MG63 (cell line): Measurements from ENCODE around the gene ZDHHC14. TPM values are rescaled to one million over a fixed set of nuclear protein-coding genes. Genes with fewer than 3 reads are reported as not detected.
"Not testable (repeated sequence)": the region's sequence is repeated elsewhere in the genome, so short reads cannot be mapped to it uniquely, and the experiment has no call there.

Experiments used
- DNase-seq: peaks from one replicate; pipeline ENCODE4 v3.0.0-alpha.2; 2020
- H3K27me3 ChIP-seq: fragments of 250-450 bp; sonication (Bioruptor Pico); 2 replicates; pipeline ENCODE4 v1.5.1; 2020; ENCODE audit warnings: mild to moderate bottlenecking, moderate library complexity
- H3K36me3 ChIP-seq: fragments of 250-450 bp; sonication (Bioruptor Pico); 2 replicates; pipeline ENCODE4 v1.5.1; 2020; ENCODE audit warnings: mild to moderate bottlenecking, moderate library complexity
- H3K4me3 ChIP-seq: fragments of 250-450 bp; sonication (Bioruptor Pico); 2 replicates; pipeline ENCODE4 v1.5.1; 2020; ENCODE audit warnings: mild to moderate bottlenecking, moderate library complexity
- H3K9me3 ChIP-seq: fragments of 250-450 bp; sonication (Bioruptor Pico); 2 replicates; pipeline ENCODE4 v1.5.1; 2020; ENCODE audit warnings: mild to moderate bottlenecking, moderate library complexity
- total RNA-seq: library from RNA; depleted of rRNA; stranded (reverse); fragments of >200 nt; shearing (Covaris generic); gene quantifications from 2 replicates; pipeline ENCODE4 v1.2.3, GENCODE V29; 2014; ENCODE audit warnings: low replicate concordance; rRNA removed

The ZDHHC14 gene
- total RNA-seq, result 1.6 and 4.4 TPM in 2 replicates

GRCh38 chr6:157380779-157381561 lies at the start of gene ZDHHC14:
Gene ZDHHC14, plus strand, starts transcription at chr6:157381190.
- H3K27me3 ChIP-seq, result no peaks in the 10 kb centered on the region
- peak within 1 kb of the TSS; percentile 93 for H3K4me3 ChIP-seq
- H3K36me3 ChIP-seq, result no peaks in the 10 kb centered on the region
- peak; percentile 89 for DNase-seq
- H3K9me3 ChIP-seq, result no peaks in the 10 kb centered on the region

DNA sequence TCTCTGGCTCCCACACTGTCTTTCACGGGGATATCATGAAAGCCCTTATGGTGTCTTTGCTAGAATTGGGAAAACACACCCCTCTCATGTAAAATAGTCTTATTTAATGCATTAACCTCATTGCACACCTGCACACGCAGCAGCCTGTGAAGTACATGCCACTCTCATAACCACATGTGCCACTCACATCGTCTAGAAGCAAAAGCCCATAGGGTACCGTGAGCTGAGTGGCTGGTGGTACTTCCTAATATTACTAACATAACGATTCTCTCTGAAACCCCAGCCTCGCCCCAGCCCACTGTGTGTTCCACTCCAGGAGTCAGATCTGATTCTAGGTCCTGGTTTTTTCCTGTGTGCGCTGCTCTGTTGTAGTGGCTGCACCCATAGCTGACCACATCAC lies 48.2 kb upstream of the ZDHHC14 start:
- no peaks in the 10 kb centered on the region for H3K36me3 ChIP-seq
- no peak overlapping the region for H3K4me3 ChIP-seq
- H3K27me3 ChIP-seq, result peaks cover 6% of the 10 kb centered on the region
- no peak for DNase-seq
- H3K9me3 ChIP-seq, result no peaks in the 10 kb centered on the region

GRCh38 chr6:157333537-157333936 lies 47.5 kb upstream of the ZDHHC14 start:
- no peak overlapping the region for H3K4me3 ChIP-seq
- DNase-seq, result no peak
- H3K36me3 ChIP-seq, result no peaks in the 10 kb centered on the region
- H3K9me3 ChIP-seq, result no peaks in the 10 kb centered on the region
- H3K27me3 ChIP-seq, result peaks cover 6% of the 10 kb centered on the region

- no peak for DNase-seq
- Histone ChIP-seq H3K27me3 (peaks cover 6% of the 10 kb centered on the region), H3K4me3 (no peak overlapping the region), H3K9me3 (no peaks in the 10 kb centered on the region), H3K36me3 (no peaks in the 10 kb centered on the region)
Measured at GRCh38 chr6:157333956-157334355, 47.0 kb upstream of the ZDHHC14 start.

- no peaks in the 10 kb centered on the region for H3K36me3 ChIP-seq
- peaks cover 6% of the 10 kb centered on the region; the same call in 1 of the 2 replicates for H3K27me3 ChIP-seq
Measured at GRCh38 chr6:157335829-157336228, 45.2 kb upstream of the ZDHHC14 start.

DNA sequence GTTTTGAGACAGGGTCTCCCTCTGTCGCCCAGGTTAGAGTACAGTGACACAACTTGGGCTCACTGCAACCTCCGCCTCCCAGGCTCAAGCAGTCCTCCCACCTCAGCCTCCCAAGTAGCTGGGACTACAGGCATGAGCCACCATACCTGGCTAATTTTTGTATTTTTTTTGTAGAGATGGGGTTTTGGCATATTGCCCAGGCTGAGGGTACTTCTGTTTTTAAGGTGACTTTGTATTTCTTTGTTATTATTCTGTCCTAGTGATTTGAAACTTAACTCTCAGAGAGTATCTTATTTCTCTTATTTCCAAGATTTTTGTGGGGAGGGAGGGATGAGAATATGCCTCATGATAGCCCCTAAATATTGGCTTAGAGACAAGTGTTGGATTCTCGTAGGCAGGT lies 43.7 kb upstream of the ZDHHC14 start:
- not testable (repeated sequence) for H3K4me3 ChIP-seq, H3K36me3 ChIP-seq, H3K9me3 ChIP-seq, DNase-seq, H3K27me3 ChIP-seq

More at GRCh38 chr6:157335829-157336228, 45.2 kb upstream of the ZDHHC14 start:
- DNase-seq, result no peak
- Histone ChIP-seq H3K4me3 (no peak overlapping the region), H3K9me3 (no peaks in the 10 kb centered on the region)

DNA sequence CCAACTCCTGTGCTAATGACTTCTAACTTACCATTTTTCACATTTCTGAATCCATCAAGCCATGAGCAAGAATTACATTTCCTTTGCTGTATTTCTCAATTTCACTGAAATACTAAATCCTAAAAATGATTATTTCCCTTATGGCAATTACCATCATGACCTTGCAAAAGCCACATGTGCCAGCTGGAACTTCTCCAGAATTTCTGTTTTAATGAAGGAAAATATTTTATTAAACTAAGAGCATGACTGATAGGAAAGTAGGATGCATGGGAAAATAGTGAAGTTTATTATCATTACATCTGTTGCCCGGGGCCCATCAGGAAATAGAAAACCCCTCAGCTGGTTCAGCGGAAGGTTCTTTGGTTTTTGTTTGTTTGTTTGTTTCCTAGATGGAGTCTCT lies 43.2 kb upstream of the ZDHHC14 start:
- H3K36me3 ChIP-seq, result no peaks in the 10 kb centered on the region
- no peak overlapping the region for H3K4me3 ChIP-seq
- H3K9me3 ChIP-seq, result no peaks in the 10 kb centered on the region
- no peak for DNase-seq
- H3K27me3 ChIP-seq, result peaks cover 2% of the 10 kb centered on the region; the same call in 1 of the 2 replicates

DNA sequence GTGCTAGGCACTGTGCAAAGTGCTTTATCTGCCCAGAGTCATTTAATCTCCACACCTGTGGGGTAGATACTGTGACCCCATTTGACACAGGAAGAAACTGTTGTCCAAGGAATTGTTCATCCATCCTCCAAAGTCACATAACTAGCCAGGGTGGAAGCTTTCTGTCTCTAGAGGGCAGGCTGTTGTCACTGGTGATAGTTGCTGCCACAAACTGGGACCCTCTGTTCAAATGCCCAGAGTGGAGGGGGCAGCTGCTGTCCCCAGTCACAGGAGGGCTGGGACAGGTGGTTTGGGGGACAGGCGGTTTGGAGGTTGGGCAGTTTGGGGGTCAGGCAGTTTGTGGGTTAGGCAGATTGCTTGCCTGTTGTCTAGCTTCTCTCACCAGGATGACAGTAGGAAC lies 41.6 kb upstream of the ZDHHC14 start:
- Histone ChIP-seq H3K4me3 (no peak overlapping the region), H3K27me3 (peaks cover 3% of the 10 kb centered on the region; the same call in 1 of the 2 replicates), H3K36me3 (no peaks in the 10 kb centered on the region), H3K9me3 (no peaks in the 10 kb centered on the region)
- DNase-seq, result no peak

DNA sequence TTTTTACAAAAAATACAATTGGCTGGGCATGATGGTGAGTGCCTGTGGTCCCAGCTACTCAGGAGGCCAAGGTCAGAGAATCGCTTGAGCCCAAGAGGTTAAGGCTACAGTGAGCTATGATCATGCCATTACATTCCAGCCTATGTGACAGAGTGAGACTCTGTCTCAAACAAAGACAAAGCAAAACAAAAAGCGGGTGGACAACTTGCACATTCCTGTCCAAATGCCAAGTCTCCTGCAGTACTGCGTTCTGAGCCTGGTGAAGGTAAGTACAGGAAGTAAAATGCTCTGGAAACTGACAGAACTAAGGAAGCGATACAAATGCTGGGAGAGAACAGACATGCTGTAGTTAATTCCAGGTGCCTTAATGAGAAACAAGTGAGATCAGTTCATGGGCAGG lies 37.3 kb upstream of the ZDHHC14 start:
- no peaks in the 10 kb centered on the region for H3K36me3 ChIP-seq
- peaks cover 9% of the 10 kb centered on the region; the same call in 1 of the 2 replicates for H3K27me3 ChIP-seq
- H3K4me3 ChIP-seq, result no peak overlapping the region
- no peak for DNase-seq
- H3K9me3 ChIP-seq, result no peaks in the 10 kb centered on the region

GRCh38 chr6:157346373-157346772 lies 34.6 kb upstream of the ZDHHC14 start:
- no peaks in the 10 kb centered on the region for H3K36me3 ChIP-seq
- H3K4me3 ChIP-seq, result no peak overlapping the region
- peaks cover 9% of the 10 kb centered on the region for H3K9me3 ChIP-seq
- peaks cover 9% of the 10 kb centered on the region; the same call in 1 of the 2 replicates for H3K27me3 ChIP-seq
- no peak for DNase-seq

DNA sequence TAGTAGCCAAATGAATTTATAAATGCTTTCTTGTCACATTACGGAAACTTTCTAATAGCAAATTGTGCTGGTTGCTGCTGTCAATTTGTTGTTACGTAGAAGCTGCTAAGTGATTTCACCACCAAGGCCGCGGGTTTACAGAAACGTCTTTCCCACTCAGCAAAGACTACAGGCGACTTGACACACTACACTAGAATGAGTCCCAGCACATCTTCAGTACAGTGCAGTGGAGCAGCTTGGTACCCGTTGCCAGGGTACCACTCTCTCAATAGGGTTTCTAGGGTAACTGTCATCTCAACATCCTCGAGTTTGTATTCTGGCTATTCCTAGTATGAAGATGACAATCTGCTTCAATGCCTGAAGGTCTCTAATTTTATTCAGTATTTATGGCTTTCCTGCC lies 22.7 kb upstream of the ZDHHC14 start:
- Histone ChIP-seq H3K9me3 (no peaks in the 10 kb centered on the region), H3K4me3 (no peak overlapping the region), H3K36me3 (no peaks in the 10 kb centered on the region), H3K27me3 (peaks cover 7% of the 10 kb centered on the region; the same call in 1 of the 2 replicates)
- no peak for DNase-seq

- DNase-seq, result no peak
Measured at GRCh38 chr6:157361886-157362285, 19.1 kb upstream of the ZDHHC14 start.

GRCh38 chr6:157364705-157365104 lies 16.3 kb upstream of the ZDHHC14 start:
- Histone ChIP-seq H3K9me3 (no peaks in the 10 kb centered on the region), H3K36me3 (no peaks in the 10 kb centered on the region), H3K4me3 (no peak overlapping the region), H3K27me3 (no peaks in the 10 kb centered on the region)
- no peak for DNase-seq

More at GRCh38 chr6:157361886-157362285, 19.1 kb upstream of the ZDHHC14 start:
- H3K27me3 ChIP-seq, result no peaks in the 10 kb centered on the region
- no peaks in the 10 kb centered on the region for H3K9me3 ChIP-seq
- H3K4me3 ChIP-seq, result no peak overlapping the region
- no peaks in the 10 kb centered on the region for H3K36me3 ChIP-seq

GRCh38 chr6:157366648-157367047 lies 14.3 kb upstream of the ZDHHC14 start:
- no peak for DNase-seq
- H3K4me3 ChIP-seq, result no peak overlapping the region
- H3K36me3 ChIP-seq, result no peaks in the 10 kb centered on the region
- H3K27me3 ChIP-seq, result no peaks in the 10 kb centered on the region
- no peaks in the 10 kb centered on the region for H3K9me3 ChIP-seq

GRCh38 chr6:157368359-157369049 lies 12.5 kb upstream of the ZDHHC14 start:
- Histone ChIP-seq H3K9me3 (no peaks in the 10 kb centered on the region), H3K27me3 (no peaks in the 10 kb centered on the region), H3K4me3 (no peak overlapping the region), H3K36me3 (no peaks in the 10 kb centered on the region)
- no peak for DNase-seq

DNA sequence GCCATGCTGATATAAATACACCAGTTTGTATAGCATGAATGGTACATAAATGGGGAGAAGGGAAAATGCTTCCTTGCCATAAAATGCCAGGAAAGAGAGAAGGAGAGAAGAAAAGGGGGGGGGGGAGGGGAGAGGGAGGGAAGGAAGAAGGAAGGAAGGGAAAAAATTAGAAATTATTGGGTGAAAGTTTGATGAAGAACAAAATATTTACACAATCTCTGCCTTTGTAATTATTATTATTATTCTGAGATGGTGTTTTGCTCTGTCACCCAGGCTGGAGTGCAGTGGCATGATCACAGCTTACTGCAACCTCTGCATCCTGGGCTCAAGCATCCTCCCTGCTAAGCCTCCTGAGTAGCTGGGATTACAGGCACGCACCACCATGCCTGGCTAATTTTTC lies 10.2 kb upstream of the ZDHHC14 start:
- no peaks in the 10 kb centered on the region for H3K9me3 ChIP-seq
- no peaks in the 10 kb centered on the region for H3K36me3 ChIP-seq
- no peaks in the 10 kb centered on the region for H3K27me3 ChIP-seq
- H3K4me3 ChIP-seq, result no peak overlapping the region
- no peak for DNase-seq

- DNase-seq, result no peak
- Histone ChIP-seq H3K36me3 (no peaks in the 10 kb centered on the region), H3K9me3 (no peaks in the 10 kb centered on the region), H3K27me3 (no peaks in the 10 kb centered on the region), H3K4me3 (no peak overlapping the region)
Measured at GRCh38 chr6:157372501-157373280, 8.3 kb upstream of the ZDHHC14 start.
